Fibroblast of gingiva (primary cell): Measurements from ENCODE around the gene P4HB.

Source experiments
- DNase-seq: peaks from one replicate; pipeline ENCODE4 v3.0.0-alpha.2; 2011; ENCODE audit warnings: low read depth

P4HB gene

GRCh38 chr17:81859906-81860755 lies at the start of gene P4HB:
P4HB (minus strand) TSS chr17:81860535; CDS start chr17:81860471, 64 bp downstream.
- no peak for DNase-seq

- no peak for DNase-seq
Measured at GRCh38 chr17:81909231-81909630, 48.9 kb upstream of the P4HB start.

- no peak for DNase-seq
Measured at GRCh38 chr17:81908793-81909192, 48.5 kb upstream of the P4HB start.

- no peak for DNase-seq
Measured at GRCh38 chr17:81907219-81908145, 47.1 kb upstream of the P4HB start.

- DNase-seq, result no peak
Measured at GRCh38 chr17:81906476-81907218, 46.3 kb upstream of the P4HB start.

- DNase-seq, result no peak
Measured at GRCh38 chr17:81905993-81906392, 45.7 kb upstream of the P4HB start.

GRCh38 chr17:81905424-81905875 lies 45.1 kb upstream of the P4HB start:
- DNase-seq, result no peak

GRCh38 chr17:81904600-81905423 lies 44.5 kb upstream of the P4HB start:
- no peak for DNase-seq

- no peak for DNase-seq
Measured at GRCh38 chr17:81903896-81904599, 43.7 kb upstream of the P4HB start.

GRCh38 chr17:81903415-81903831 lies 43.1 kb upstream of the P4HB start:
- no peak for DNase-seq

- no peak for DNase-seq
Measured at GRCh38 chr17:81902653-81903414, 42.5 kb upstream of the P4HB start.

- DNase-seq, result no peak
Measured at GRCh38 chr17:81902023-81902652, 41.8 kb upstream of the P4HB start, which contains the start of gene NPB. NPB (plus strand) TSS chr17:81902238; CDS start chr17:81902278, 40 bp downstream.

GRCh38 chr17:81901167-81902022 lies 41.1 kb upstream of the P4HB start:
- DNase-seq, result no peak

GRCh38 chr17:81900181-81900820 lies 40.0 kb upstream of the P4HB start:
- DNase-seq, result no peak

GRCh38 chr17:81899514-81900166 lies 39.3 kb upstream of the P4HB start:
- no peak for DNase-seq

- DNase-seq, result no peak
Measured at GRCh38 chr17:81898885-81899284, 38.5 kb upstream of the P4HB start.
